D721Med (cell line): ENCODE measurements around the gene ZPR1.

ENCODE experiments used
- DNase-seq: peaks from one replicate; pipeline ENCODE4 v3.0.0; 2011; ENCODE audit warnings: low spot score; ENCODE audit not compliant: insufficient read length
- FAIRE-seq: peaks from 2 replicates; lab custom pipeline; 2011; peaks lifted over from hg19 to GRCh38; lab: Jason Lieb, UNC
- TF ChIP-seq, protein P1 (sequence below): IDR thresholded peaks from 2 replicates; pipeline ENCODE4 v1.5.1; 2012; ENCODE audit warnings: mild to moderate bottlenecking, control low read depth; ENCODE audit not compliant: insufficient read depth; ENCODE audit errors: missing control alignments

ZPR1 gene

DNA sequence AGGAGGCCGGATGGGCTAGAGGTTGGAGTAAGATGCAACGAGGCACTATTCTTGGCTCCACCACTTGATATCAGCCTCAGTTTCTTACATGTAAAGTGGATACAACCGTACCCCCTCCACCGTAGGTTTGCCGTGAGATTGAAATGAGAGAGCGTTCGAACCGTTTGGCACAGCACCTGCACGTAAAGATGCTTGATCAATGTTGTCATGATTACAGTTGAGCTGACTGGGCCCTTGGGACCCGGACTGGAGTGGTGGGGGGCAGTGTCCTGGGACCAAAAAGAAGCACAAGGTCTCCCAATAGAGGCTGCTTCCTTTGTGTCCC lies 45.6 kb upstream of the ZPR1 start:
- FAIRE-seq (no peak), DNase-seq (no peak)
- TF ChIP-seq, protein P1, sequence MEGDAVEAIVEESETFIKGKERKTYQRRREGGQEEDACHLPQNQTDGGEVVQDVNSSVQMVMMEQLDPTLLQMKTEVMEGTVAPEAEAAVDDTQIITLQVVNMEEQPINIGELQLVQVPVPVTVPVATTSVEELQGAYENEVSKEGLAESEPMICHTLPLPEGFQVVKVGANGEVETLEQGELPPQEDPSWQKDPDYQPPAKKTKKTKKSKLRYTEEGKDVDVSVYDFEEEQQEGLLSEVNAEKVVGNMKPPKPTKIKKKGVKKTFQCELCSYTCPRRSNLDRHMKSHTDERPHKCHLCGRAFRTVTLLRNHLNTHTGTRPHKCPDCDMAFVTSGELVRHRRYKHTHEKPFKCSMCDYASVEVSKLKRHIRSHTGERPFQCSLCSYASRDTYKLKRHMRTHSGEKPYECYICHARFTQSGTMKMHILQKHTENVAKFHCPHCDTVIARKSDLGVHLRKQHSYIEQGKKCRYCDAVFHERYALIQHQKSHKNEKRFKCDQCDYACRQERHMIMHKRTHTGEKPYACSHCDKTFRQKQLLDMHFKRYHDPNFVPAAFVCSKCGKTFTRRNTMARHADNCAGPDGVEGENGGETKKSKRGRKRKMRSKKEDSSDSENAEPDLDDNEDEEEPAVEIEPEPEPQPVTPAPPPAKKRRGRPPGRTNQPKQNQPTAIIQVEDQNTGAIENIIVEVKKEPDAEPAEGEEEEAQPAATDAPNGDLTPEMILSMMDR, result no peak

DNA sequence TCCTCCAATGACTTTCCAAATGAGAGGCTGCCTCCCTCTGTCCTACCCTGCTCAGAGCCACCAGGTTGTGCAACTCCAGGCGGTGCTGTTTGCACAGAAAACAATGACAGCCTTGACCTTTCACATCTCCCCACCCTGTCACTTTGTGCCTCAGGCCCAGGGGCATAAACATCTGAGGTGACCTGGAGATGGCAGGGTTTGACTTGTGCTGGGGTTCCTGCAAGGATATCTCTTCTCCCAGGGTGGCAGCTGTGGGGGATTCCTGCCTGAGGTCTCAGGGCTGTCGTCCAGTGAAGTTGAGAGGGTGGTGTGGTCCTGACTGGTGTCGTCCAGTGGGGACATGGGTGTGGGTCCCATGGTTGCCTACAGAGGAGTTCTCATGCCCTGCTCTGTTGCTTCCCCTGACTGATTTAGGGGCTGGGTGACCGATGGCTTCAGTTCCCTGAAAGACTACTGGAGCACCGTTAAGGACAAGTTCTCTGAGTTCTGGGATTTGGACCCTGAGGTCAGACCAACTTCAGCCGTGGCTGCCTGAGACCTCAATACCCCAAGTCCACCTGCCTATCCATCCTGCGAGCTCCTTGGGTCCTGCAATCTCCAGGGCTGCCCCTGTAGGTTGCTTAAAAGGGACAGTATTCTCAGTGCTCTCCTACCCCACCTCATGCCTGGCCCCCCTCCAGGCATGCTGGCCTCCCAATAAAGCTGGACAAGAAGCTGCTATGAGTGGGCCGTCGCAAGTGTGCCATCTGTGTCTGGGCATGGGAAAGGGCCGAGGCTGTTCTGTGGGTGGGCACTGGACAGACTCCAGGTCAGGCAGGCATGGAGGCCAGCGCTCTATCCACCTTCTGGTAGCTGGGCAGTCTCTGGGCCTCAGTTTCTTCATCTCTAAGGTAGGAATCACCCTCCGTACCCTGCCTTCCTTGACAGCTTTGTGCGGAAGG lies 44.8 kb upstream of the ZPR1 start:
- DNase-seq (no peak), FAIRE-seq (no peak)
- TF ChIP-seq, protein P1, result no peak

DNA sequence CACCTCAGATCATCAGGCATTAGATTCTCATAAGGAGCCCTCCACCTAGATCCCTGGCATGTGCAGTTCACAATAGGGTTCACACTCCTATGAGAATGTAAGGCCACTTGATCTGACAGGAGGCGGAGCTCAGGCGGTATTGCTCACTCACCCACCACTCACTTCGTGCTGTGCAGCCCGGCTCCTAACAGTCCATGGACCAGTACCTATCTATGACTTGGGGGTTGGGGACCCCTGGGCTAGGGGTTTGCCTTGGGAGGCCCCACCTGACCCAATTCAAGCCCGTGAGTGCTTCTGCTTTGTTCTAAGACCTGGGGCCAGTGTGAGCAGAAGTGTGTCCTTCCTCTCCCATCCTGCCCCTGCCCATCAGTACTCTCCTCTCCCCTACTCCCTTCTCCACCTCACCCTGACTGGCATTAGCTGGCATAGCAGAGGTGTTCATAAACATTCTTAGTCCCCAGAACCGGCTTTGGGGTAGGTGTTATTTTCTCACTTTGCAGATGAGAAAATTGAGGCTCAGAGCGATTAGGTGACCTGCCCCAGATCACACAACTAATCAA lies 44.0 kb upstream of the ZPR1 start:
- TF ChIP-seq, protein P1, result no peak
- FAIRE-seq (no peak), DNase-seq (no peak)

DNA sequence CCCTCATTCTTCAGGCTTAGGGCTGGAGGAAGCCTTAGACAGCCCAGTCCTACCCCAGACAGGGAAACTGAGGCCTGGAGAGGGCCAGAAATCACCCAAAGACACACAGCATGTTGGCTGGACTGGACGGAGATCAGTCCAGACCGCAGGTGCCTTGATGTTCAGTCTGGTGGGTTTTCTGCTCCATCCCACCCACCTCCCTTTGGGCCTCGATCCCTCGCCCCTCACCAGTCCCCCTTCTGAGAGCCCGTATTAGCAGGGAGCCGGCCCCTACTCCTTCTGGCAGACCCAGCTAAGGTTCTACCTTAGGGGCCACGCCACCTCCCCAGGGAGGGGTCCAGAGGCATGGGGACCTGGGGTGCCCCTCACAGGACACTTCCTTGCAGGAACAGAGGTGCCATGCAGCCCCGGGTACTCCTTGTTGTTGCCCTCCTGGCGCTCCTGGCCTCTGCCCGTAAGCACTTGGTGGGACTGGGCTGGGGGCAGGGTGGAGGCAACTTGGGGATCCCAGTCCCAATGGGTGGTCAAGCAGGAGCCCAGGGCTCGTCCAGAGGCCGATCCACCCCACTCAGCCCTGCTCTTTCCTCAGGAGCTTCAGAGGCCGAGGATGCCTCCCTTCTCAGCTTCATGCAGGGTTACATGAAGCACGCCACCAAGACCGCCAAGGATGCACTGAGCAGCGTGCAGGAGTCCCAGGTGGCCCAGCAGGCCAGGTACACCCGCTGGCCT lies 42.5 kb upstream of the ZPR1 start:
- no peak for FAIRE-seq
- DNase-seq, result no peak

DNA sequence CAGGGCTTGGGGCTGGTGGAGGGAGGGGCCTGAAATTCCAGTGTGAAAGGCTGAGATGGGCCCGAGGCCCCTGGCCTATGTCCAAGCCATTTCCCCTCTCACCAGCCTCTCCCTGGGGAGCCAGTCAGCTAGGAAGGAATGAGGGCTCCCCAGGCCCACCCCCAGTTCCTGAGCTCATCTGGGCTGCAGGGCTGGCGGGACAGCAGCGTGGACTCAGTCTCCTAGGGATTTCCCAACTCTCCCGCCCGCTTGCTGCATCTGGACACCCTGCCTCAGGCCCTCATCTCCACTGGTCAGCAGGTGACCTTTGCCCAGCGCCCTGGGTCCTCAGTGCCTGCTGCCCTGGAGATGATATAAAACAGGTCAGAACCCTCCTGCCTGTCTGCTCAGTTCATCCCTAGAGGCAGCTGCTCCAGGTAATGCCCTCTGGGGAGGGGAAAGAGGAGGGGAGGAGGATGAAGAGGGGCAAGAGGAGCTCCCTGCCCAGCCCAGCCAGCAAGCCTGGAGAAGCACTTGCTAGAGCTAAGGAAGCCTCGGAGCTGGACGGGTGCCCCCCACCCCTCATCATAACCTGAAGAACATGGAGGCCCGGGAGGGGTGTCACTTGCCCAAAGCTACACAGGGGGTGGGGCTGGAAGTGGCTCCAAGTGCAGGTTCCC lies 41.8 kb upstream of the ZPR1 start, which contains the start of gene APOC3:
Gene APOC3, plus strand, starts transcription at position 383 of the 659 bp plus-strand sequence. CDS start 676 bp downstream, outside the sequence.
- FAIRE-seq (no peak), DNase-seq (no peak)

More for the DNA sequence above, 42.5 kb upstream of the ZPR1 start:
- TF ChIP-seq, protein P1, result no peak

DNA sequence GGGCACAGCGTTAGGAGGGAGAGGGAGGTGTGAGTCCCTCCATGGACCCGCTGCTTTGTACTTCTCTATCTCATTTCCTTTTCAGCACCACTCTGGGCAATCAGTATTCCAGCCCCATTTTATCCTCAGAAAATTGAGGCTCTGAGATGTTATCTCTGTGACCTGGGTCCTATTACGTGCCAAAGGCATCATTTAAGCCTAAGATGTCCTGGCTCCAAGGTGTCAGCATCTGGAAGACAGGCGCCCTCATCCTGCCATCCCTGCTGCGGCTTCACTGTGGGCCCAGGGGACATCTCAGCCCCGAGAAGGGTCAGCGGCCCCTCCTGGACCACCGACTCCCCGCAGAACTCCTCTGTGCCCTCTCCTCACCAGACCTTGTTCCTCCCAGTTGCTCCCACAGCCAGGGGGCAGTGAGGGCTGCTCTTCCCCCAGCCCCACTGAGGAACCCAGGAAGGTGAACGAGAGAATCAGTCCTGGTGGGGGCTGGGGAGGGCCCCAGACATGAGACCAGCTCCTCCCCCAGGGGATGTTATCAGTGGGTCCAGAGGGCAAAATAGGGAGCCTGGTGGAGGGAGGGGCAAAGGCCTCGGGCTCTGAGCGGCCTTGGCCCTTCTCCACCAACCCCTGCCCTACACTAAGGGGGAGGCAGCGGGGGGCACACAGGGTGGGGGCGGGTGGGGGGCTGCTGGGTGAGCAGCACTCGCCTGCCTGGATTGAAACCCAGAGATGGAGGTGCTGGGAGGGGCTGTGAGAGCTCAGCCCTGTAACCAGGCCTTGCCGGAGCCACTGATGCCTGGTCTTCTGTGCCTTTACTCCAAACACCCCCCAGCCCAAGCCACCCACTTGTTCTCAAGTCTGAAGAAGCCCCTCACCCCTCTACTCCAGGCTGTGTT lies 41.1 kb upstream of the ZPR1 start:
- DNase-seq (no peak), FAIRE-seq (no peak)
- TF ChIP-seq, protein P1, result no peak

More for the DNA sequence above, 41.8 kb upstream of the ZPR1 start, which contains the start of gene APOC3:
- TF ChIP-seq, protein P1, result no peak
